GM18867 (cell line): Measurements from ENCODE around the gene GTPBP6.
"Not testable (repeated sequence)": the region's sequence is repeated elsewhere in the genome, so short reads cannot be mapped to it uniquely, and the experiment has no call there.

ENCODE experiments used
- ATAC-seq: cut with Tn5 transposase; IDR thresholded peaks from one replicate; pipeline ENCODE4 v1.9.1; 2021; ENCODE audit warnings: mild to moderate bottlenecking, moderate library complexity; ENCODE audit not compliant: unreplicated experiment

Gene GTPBP6

DNA sequence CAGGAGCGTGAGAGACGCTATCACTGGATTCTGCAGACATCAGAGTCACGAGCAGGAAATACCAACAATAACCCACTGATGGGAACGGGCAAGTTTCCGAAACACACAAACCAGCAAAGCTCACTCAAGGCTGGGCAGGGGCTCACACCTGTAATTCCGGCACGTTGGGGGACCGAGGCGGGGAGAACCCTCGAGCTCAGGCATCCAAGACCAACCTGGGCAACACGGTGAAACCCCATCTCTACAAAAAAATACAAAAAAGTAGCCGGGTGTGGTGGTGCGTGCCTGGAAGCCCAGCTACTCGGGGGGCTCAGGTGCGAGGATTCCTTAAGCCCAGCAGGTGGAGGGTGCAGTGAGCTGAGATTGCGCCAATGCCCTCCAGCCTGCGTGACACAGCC is 17.2 kb upstream of the GTPBP6 start:
- no peak for ATAC-seq

DNA sequence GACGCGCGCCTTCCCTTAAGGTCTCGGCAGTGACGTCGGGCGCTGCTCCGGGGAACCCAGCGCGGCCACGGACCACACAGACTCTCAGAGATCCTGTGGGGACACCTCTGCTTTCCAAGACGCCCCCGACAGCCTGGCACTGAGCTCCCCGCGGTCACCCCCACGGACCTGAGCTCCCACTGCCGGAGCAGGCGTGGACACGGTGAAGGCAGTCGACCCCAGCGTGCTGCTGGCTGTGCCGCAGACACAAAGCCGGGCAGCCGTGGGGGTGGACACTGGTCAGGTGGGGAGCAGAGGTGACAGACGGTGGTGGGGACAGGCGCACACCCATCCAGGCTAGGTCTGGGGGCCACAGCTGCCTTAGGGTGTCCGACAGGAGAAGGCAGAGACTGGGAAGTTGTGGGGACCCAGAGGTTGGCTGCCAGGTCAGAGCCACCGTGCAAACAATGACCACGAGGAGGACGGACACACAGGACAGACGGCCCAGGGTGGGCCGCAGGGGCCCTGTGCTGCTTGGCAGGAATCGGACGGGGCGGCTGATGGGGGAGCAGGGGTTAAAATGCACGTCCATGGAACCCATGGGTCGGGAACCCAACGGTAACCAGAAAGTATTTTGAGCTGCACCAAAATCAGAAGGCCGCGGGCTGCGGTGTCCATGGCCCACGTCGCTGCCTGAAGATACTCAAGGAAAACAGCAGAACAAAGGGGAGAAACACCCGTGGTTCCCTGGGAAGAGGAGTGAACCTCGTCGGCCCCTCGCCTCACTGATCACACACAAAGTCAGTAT is 16.6 kb upstream of the GTPBP6 start:
- ATAC-seq = no peak

DNA sequence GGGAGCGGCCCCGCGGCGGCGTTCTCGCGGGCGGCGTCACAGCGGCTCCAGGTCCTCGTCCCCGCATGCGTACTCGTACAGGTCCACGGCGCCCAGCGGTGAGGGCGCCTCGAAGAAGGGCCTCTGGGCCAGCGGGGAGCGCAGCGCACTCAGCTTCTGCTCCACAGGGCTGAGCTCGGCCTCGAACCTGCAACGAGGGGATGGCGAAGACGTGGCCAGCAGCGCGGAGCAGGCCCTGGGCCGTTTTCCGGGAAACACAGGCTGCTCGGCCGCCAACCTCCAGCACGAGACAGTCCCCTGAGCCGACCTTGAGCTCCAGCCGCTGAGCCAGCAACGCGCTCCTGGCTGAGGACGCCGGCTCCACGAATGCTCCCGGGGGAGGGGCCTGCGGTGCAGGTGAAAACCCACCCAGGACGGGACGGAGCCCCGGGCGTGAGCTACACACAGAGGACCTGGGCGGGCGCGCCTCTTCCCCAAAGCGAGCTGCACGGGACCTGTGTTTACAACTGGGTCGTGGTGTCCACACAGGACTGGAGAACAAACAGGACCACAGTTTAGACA is 15.8 kb upstream of the GTPBP6 start:
- ATAC-seq = no peak

DNA sequence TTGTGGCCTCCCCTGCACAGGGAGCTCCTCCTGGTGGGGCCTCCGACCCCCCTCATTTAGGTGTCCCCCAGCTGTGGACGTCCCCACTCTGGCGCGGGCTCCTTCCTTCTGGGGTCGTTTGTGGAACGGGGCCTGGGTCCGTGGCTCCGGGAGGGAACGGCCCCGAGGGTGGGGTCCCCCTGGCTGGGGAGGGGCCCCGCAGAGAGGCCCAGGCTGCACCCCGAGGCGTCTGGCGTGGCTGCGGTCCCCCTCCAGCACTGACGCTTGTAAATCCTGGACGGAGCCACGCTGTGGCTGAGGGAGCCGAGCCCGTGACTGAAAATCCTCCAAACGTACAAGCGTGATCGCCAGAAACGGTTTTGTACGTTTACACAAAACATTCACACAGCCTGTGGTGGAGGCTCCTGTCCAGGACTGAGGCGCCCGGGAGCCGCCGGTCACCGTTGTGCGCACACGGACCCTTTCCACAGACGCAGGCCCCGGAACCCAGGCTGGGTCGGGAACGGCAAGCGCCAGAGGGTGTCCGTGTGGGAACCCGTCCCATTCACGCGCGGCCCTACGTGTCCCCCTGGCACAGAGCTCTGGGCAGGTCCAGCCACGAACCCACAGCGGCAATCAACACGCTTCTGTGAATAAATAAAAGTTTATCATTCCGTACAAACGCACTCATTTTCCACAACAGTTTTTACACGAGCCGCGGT is 15.2 kb upstream of the GTPBP6 start:
- no peak for ATAC-seq

DNA sequence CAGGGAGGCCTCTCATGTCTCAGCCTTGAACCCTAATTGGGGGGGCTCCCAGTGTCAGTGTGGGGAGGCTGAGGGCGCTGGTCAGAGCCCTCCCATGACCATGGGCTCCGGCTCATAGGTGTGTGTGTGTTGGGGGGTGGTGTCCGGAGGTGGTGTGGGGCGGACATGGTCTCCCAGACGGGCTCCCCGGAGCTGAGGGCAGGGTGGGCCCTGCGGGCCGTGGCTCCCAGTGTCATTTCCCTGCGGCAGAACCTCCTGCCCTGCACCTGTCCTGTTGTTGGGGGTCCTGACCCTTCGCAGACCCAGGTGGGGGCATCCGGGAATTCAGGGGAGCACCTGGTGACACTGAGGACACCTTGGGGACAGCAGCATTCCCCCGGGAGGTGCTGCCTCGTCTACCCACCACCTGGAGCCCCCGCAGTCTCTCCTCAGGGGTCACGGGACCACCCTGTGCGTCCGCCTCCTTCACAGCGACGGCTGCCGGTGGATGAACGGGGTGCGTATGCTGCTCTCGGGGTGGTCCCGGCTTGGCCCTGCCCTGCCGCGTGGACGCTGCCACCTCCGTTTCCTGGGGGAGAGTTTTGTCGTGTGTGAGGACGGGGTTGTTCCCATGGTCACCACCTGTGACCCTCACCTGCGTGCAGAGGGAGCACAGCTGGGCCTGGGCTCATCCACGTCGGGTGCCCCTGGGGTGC is 14.5 kb upstream of the GTPBP6 start:
- no peak for ATAC-seq

DNA sequence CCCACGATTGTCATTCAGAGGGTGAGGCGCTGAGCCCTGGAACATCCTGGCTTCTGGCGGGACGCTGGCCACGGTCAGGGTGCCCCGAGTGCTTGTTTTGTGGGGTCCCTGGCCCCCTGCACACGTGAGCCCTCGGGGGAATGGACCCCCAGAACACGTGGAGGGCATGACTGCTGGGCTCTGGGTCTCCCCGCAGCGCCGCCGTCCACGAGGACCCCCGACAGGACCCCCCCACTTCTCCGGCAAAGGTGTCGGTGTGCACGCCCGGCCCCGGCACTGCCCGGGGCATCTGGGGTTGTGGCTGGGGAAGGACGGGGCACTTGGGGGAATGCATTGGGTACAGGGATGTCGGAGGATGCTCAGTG is 13.9 kb upstream of the GTPBP6 start:
- no peak for ATAC-seq

DNA sequence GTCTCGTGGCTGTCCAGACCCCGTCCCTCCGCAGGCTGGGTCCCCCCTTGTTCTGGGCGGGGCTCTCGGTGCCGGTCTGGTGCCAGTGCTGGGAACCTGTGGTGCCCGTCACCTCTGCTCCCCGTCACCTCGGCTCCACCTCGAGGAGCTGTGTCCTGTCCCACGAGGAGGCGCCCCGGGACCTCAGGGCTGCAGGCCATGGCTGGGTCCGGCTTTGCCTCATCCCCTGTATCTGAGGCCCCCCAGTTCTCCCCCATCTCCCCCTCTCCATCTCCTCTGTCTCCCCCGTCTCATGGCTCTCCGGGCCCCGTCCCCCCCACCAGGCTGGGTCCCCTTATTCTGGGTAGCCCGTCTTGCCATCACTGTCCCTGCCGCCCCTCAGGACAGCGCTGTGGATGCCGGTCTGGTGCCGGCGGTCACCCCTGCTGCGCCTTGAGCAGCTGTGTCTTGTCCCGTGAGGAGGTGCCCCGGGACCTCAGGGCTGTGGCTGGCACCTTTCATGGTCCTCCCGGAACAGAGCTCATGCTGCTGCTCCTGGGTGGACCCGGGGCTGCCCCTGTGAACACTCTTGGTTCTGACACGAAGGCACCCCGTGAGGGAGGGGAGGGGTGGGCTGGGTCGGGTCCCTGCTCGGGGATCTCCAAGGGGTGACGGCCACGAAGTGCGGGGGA is 13.4 kb upstream of the GTPBP6 start:
- ATAC-seq = no peak

DNA sequence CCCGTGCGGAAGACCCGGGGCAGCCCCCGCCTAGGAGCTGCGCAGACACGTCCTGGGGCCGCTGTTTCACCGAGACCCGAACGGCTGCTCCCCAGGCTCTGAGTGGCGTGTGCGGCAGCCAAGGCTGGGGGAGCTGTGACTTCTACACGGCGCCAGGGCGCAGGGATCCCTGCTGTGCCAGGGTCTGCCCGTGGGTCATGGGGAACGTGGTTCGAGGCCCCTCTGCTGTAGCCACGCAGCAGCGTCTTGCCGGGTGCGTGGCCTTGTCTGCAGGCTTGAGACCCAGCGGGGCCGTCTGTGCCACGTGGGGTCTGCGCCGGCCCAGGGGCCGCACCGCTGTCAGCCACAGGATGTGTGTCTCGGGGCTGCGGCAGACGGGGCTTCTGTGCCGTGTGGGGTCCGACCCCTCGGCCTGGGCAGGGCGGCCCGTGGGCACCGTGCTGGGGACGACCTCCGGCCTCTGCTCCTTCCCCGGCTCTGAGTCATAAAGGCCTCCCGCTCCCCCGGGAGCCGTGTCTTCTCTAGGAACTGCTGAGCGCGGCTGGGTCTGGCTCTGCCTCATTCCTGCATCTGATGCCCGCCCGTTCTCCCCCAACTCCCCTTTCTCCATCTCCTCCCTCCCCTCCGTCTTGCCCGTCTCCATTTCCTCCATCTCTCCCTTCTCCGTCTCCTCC is 12.7 kb upstream of the GTPBP6 start:
- no peak for ATAC-seq

DNA sequence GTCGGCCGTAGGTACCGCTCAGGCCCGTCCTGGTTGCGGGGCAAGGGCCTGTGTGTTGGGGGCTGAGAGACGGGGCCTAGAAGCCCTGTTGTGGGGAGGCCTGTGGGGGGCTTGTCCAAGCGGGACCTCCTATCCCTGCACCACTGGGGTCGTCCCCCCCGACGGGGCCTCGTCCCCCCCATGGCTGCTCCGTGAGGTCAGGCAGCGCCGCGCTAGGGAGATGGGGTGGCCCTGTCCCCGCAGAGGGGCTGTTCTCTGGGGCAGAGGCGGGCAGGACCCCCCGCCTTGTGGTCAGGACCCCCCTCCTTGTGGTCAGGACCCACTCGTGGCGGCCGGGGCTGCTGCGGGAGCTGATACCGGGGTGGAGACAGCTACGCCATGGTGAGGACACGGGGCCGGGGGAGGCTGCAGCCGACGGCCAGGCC is 12.1 kb upstream of the GTPBP6 start:
- no peak for ATAC-seq

DNA sequence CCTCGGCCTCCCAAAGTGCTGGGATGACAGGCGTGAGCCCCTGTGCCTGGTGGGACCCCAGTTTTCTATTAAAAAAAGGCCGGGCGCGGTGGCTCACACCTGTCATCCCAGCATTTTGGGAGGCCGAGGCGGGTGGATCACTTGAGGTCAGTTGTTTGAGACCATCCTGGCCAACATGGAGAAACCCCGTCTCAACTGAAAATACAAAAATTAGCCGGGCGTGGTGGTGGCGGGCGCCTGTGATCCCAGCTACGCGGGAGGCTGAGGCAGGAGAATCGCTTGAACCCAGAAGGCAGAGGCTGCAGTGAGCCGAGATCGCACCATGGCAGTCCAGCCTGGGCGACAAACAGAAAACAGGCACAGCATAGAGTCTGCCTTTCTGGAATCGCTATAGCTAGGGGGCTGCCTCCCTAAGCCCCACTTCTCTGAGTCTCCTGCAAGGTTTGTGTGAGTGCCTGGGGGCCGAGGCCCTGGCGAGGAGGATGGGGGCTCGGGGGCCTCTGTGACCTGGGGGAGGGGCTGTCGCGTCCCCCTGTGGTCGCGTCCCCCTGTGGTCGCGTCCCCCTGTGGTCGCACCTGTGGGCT is 11.6 kb upstream of the GTPBP6 start:
- not testable (repeated sequence) for ATAC-seq

DNA sequence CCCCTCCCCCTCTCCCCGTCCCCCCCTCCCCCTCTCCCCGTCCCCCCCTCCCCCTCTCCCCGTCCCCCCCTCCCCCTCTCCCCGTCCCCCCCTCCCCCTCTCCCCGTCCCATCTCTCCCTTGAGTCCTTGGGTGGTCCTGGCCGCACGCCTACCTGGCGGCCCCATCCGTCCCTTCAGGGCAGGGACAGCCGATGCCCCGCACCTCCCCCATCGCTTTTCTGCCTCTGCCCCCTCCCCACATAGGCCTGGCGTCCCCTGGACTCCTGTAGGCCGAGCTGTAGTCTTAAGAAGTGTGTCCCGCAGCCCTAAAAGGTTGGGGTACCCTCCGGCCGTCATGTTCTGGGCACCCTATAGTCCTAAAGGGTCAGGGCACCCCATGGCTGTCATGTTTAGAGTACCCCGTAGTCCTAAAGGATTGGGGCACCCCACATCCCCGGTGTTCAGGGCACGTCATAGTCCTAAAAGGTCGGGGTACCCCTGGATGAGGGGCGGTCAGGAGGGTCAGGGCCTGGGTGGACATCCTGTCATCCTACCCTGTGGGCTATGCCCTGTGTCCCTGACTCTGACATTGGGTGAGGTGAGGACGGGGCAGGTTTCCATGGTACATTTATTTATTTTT is 10.8 kb upstream of the GTPBP6 start:
- ATAC-seq = no peak

DNA sequence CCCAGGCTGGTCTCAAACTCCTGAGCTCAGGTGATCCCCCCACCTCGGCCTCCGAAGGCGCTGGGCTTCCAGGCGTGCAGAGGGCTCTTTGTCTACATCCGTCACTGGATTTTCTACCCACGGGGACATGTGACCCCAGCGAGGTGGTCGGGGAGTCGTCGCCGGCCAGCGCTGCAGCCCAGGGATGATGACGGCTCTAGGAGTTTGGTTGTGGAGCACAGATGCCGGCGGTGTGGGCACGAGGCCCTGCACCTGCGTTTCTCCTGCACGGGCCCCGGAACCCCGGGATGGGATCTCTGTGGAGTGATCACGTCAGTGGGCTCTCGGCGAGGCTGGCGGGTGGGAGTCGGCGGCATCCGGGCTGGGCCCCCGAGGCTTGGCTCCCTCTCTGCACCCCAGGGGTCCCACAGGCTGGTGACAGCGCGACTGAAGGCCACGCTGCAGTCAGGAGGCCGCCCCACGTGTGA is 9.1 kb upstream of the GTPBP6 start:
- ATAC-seq = no peak

DNA sequence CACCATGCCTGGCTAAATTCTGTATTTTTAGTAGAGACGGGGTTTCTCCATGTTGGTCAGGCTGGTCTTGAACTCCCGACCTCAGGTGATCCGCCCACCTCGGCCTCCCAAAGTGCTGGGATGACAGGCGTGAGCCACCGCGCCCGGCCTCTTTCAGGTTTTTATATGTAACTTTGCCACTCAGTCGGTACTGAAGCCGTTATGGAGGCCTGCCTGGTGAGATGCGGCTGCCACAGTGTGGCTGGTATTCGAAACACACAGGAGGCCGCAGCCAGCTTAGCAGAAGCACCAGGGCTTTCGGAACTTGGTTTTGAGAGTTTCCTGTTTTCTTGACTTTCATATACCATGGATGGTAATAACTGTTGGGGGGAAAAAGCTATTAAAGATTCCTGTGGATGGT is 6.1 kb upstream of the GTPBP6 start:
- ATAC-seq = not testable (repeated sequence)

DNA sequence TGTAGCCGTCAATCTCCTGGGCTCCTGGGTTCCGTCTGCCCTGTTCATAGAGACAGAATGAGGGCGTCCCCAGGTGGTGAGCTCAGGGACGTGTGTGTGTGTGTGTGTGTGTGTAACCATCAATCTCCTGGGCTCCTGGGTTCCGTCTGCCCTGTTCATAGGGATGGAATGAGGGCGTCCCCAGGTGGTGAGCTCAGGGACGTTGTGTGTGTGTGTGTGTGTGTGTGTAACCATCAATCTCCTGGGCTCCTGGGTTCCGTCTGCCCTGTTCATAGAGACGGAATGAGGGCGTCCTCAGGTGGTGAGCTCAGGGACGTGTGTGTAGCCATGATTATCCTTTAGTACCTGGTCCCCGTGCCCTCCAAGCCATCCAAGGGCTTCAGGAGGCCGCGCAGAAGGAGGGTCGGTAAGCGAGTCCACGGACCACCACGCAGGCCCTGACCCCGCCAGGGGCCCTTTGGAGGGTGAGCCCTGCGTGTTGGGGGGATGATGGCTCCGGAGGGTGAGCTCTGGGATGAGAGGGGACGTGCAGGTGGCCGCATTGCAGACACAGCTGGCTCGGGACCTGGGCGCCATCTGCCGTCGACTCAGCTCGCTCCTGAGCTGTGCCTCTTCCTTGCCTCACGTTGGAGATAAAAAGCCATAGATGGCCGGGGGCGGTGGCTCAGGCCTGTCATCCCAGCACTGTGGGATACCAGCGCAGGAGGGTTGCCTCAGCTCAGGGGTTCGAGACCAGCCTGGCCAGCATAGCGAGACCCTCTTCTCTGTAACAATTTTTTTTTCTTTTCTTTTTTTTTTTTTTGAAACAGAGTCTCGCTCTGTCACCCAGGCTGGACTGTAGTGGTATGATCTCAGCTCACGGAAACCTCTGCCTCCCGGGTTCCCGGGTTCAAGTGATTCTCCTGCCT is 5.4 kb upstream of the GTPBP6 start:
- ATAC-seq = no peak

DNA sequence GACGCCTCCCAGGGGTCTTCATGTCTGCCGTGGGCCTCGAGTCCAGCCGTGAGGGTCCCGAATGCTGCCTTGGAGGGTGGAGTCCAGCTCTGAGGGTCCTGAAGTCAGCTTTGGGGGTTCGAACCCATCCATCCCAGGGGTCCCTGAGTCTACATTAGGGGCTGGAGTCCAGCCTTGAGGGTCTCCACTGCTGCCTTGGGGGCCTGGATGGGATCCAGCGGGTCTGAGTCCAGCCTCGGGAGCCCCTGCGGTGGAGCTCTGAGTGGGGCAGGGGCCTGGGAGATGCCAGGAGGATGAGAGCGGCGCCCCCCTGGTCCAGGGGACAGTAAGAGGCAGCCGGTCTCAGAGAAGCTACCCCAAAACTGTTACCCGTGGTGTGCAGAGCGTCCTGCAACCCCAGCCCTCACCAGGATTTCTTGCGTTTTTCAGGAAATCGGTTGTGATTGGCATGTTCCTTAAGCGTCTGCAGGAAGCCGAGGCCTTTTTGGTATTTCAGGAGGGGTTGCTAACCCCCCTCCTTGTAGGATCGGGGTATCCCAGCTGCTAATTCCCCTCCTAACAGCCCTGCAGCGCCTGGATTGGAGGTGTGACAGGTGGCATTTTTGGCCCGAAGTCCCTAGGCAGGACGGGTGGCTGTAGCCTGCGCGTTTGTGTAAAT is 1.7 kb upstream of the GTPBP6 start:
- no peak for ATAC-seq

DNA sequence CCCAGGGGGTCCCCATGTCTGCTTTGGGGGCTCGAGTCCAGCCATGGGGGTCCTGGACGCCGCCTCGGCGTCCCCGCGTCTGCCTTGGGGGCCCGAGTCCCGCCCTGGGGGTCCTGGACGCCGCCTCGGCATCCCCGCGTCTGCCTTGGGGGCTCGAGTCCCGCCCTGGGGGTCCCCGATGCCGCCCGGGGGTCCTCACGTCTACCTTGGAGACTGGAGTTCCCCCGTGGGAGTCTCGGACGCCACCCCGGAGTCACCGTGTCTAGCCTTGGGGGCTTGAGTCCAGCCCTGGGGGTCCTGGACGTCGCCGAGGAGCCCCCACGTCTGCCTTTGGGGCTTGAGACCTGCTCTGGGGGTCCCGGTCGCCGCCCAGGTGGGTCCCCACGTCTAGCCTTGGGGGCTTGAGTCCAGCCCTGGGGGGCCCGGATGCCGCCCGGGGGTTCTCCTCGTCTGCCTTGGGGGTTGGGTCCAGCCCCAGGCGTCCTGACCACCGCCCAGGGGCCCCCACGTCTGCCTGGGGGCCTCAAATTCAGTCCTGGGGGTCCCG is 1.1 kb upstream of the GTPBP6 start:
- no peak for ATAC-seq

DNA sequence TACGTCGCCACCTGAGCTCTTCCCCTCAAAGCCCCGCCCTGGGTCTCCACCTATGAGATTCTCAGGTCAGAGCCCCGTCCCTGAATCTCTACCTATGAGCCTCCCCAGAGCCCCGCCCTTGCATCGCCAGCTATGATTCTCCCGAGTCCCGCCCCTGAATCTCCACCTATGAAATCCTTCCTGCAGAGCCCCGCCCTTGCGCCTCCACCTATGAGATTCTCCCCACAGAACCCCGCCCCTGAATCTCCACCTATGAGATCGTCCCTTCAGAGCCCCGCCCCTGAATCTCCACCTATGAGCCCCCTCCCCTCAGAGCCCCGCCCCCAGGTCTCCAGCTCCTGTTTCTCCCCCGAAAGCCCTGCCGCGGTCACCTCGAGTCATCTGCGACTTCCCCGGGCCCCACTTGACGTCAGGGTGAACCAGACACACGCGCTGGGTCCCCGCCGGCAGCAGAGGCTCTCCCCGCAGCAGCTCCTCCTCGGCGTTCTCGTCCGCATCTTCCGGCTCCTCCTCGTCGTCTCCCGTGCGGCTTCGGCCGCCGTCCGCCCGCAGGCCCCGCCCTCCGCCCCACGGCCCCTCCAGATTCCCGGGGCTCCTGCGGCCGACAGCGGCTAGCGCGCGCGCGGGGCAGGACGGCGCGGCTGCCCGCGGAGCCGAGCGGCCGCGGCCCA is 393 bp downstream of the GTPBP6 start:
- ATAC-seq = peak; percentile 65
